Coronary artery (tissue), 2 donors: ENCODE measurements around the gene PRKAG3.
"Not testable (repeated sequence)": the region's sequence is repeated elsewhere in the genome, so short reads cannot be mapped to it uniquely, and the experiment has no call there.

Source experiments
- DNase-seq: peaks from one replicate; pipeline ENCODE4 v3.0.0-alpha.2; 2017; ENCODE audit warnings: low spot score
- H3K27ac ChIP-seq, 2 donors: fragments of 200-600 bp; sonication (generic); one replicate each; pipeline ENCODE4 v1.5.1; 2016 to 2019
- H3K4me3 ChIP-seq: fragments of 200-600 bp; sonication (generic); 2 replicates; pipeline ENCODE4 v1.5.1; 2016; ENCODE audit warnings: mild to moderate bottlenecking, moderate library complexity
- CTCF ChIP-seq: fragments of 200-600 bp; sonication (generic); IDR thresholded peaks from one replicate; pipeline ENCODE4 v1.5.1; 2019; ENCODE audit warnings: antibody characterized with exemption

Gene PRKAG3

GRCh38 chr2:218773881-218774280 is 57.7 kb downstream of the PRKAG3 start:
- H3K4me3 ChIP-seq, result no peak overlapping the region
- no peak for DNase-seq
- H3K27ac ChIP-seq, result no peak overlapping the region
- no peak for TF ChIP-seq CTCF

GRCh38 chr2:218772759-218773158 is 58.8 kb downstream of the PRKAG3 start:
- H3K4me3 ChIP-seq, DNase-seq, H3K27ac ChIP-seq: not testable (repeated sequence)
